ENCODE measurements around the gene ADGRG6. TPM values are rescaled to one million over a fixed set of nuclear protein-coding genes. Genes with fewer than 3 reads are reported as not detected.

The ADGRG6 gene
- total RNA-seq, 1 experiment from 2014 or later: 2.5 TPM

DNA sequence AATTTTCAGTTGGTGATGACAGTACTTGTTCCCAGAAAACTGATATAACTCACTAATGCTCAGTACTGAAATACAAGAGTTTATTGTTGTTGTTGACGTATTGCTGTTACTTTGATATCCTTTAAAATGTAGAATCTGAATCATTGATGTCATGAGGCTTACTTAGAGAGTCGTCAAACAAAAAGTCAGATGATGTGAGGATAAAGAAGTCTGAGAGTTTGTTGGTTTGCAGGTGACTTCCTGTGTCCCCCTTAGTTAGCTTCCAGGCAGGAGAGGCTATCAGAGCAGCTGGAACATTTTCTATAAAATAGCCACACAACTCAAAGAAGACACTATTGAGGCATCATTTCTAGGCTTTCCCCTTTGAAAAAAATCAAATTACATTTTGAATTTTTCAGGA is 97.9 kb downstream of the ADGRG6 start:
- Histone ChIP-seq H4K5ac (ENCODE audit: insufficient read length, low read depth, low read length) (no peak overlapping the region), H3K9me3 (ENCODE audit: control insufficient read depth, low read depth, low read length) (no peaks in the 10 kb centered on the region), H3K14ac (ENCODE audit: insufficient read depth, low read length) (no peak overlapping the region), H2AFZ (ENCODE audit: low read length) (no peak overlapping the region), H2BK15ac (ENCODE audit: low read depth, low read length) (no peak overlapping the region), H3K79me1 (ENCODE audit: insufficient read depth, low read depth, low read length, poor library complexity, severe bottlenecking) (no peaks in the 10 kb centered on the region), H2AK5ac (ENCODE audit: insufficient read length, low read length) (no peak overlapping the region), H2BK5ac (ENCODE audit: insufficient read length, low read length) (no peak overlapping the region), H3K4me2 (ENCODE audit: insufficient read depth, insufficient read length, low read length) (no peak overlapping the region), H2BK20ac (ENCODE audit: low read depth, low read length, poor library complexity, severe bottlenecking) (no peak overlapping the region), H3K27me3 (ENCODE audit: insufficient read depth, low read length) (no peaks in the 10 kb centered on the region), H4K8ac (replicated peaks; ENCODE audit: insufficient read length, low read depth, low read length) (no peak overlapping the region), H2BK12ac (ENCODE audit: insufficient read length, low read depth, low read length) (no peak overlapping the region), H3K9ac (ENCODE audit: extremely low read depth, insufficient read length, low read length) (no peak overlapping the region), H4K20me1 (ENCODE audit: control insufficient read depth, insufficient read depth, insufficient read length) (no peaks in the 10 kb centered on the region), H3K18ac (ENCODE audit: insufficient read length, low read depth, low read length) (no peak overlapping the region), H3K4me1 (ENCODE audit: insufficient read depth, low read length) (peaks cover 8% of the 10 kb centered on the region; the same call in 1 of the 2 replicates), H3K56ac (ENCODE audit: insufficient read length, low read depth, low read length) (no peak overlapping the region), H3K4ac (ENCODE audit: low read depth, low read length) (no peak overlapping the region), H3K23ac (ENCODE audit: insufficient read length, low read depth, low read length) (no peak overlapping the region), H3T11ph (ENCODE audit: low read length) (no peak overlapping the region), H2BK120ac (ENCODE audit: low read depth, low read length, poor library complexity, severe bottlenecking) (no peak overlapping the region), H4K91ac (ENCODE audit: insufficient read length, low read depth, low read length) (no peak overlapping the region), H3K79me2 (ENCODE audit: insufficient read depth, low read length) (no peaks in the 10 kb centered on the region), H3K27ac (ENCODE audit: insufficient read length, low read depth, low read length) (no peak overlapping the region), H3K23me2 (ENCODE audit: insufficient read length, low read depth, low read length, poor library complexity, severe bottlenecking) (no peaks in the 10 kb centered on the region)
- Mint-ChIP-seq H3K4me3 (no peak overlapping the region), H3K27me3 (ENCODE audit: low read depth) (no peaks in the 10 kb centered on the region), H3K4me1 (peaks cover 8 to 12% of the 10 kb centered on the region in 2 experiments), H3K9me3 (no peaks in the 10 kb centered on the region), H3K27ac (no peak overlapping the region), H3K36me3 (ENCODE audit: insufficient read depth in 1 of 3, low read depth in 3 of 3) (no peaks in the 10 kb centered on the region)
- no peak for DNase-seq
- TF ChIP-seq, protein P1, sequence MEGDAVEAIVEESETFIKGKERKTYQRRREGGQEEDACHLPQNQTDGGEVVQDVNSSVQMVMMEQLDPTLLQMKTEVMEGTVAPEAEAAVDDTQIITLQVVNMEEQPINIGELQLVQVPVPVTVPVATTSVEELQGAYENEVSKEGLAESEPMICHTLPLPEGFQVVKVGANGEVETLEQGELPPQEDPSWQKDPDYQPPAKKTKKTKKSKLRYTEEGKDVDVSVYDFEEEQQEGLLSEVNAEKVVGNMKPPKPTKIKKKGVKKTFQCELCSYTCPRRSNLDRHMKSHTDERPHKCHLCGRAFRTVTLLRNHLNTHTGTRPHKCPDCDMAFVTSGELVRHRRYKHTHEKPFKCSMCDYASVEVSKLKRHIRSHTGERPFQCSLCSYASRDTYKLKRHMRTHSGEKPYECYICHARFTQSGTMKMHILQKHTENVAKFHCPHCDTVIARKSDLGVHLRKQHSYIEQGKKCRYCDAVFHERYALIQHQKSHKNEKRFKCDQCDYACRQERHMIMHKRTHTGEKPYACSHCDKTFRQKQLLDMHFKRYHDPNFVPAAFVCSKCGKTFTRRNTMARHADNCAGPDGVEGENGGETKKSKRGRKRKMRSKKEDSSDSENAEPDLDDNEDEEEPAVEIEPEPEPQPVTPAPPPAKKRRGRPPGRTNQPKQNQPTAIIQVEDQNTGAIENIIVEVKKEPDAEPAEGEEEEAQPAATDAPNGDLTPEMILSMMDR (conservative IDR thresholded peaks at IDR 0.05): no peak
- WGBS (ENCODE audit: extremely low coverage, insufficient read length, low lambda C conversion rate): no CpG with 5 or more reads among the region's 2 CpGs
